Stimulated activated CD4-positive, alpha-beta T cell treated with anti-CD3 and anti-CD28 coated beads, Interleukin-15, amount 100 ng/mL, for 1 hour (primary cell): ENCODE data around the gene RASGEF1C.
"Not testable (repeated sequence)": the region's sequence is repeated elsewhere in the genome, so short reads cannot be mapped to it uniquely, and the experiment has no call there.

Experiments
- DNase-seq, 2 donors: peaks; one replicate each; pipeline ENCODE4 v3.0.0-alpha.2; 2020; ENCODE audit warnings: low read depth in 1 of 2, low spot score in 1 of 2

RASGEF1C gene

GRCh38 chr5:180211761-180212035, 2.7 kb upstream of the RASGEF1C start:
- no peak for DNase-seq

- DNase-seq: no peak
Observed at GRCh38 chr5:180210961-180211760, 2.1 kb upstream of the RASGEF1C start.

- DNase-seq: not testable (repeated sequence)
Observed at GRCh38 chr5:180210077-180210476, 1.1 kb upstream of the RASGEF1C start.

GRCh38 chr5:180208435-180209081, 453 bp downstream of the RASGEF1C start:
- DNase-seq: no peak

DNA sequence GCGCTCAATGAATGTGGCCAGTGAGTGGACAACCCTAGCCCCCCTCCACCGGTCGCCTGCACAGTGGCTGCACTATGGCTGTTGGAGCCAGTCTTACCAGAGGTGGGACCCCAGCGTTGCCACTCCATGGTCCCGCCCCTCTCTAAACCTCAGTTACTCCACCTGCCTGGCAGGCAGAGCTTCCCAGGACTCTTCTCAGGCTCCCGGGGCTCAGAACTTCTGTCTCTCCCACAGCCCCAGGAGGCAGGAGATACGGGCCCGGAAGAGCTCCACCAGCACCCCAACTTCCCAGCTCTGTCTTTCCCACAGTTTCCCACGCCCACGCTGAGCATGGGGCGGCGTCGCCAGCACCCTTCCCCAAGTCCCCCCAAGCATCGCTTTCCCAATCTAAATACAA, 975 bp downstream of the RASGEF1C start:
- no peak for DNase-seq

DNA sequence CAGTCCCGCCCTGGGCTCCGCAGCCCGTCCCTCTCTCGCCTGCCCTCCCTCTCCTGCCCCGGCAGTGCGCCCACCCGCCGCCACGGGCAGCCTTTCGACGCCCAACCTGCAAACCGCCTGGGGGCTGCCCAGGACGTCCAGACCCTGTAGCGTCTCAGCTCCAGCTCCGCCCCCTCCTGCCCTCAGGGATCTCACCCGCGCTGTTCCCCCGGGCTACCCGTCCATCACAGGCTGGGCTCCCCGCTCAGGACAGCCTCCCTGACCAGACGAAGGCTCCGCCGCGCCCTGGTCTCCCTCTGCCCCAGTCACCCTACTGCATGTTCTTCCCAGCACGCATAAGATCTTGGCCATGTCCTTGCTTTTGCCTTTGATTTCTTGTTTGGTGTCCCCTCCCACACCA, 1.4 kb downstream of the RASGEF1C start:
- no peak for DNase-seq

GRCh38 chr5:180206993-180207392, 2.0 kb downstream of the RASGEF1C start:
- no peak for DNase-seq

- no peak for DNase-seq
Observed at GRCh38 chr5:180205916-180206315, 3.1 kb downstream of the RASGEF1C start.

DNA sequence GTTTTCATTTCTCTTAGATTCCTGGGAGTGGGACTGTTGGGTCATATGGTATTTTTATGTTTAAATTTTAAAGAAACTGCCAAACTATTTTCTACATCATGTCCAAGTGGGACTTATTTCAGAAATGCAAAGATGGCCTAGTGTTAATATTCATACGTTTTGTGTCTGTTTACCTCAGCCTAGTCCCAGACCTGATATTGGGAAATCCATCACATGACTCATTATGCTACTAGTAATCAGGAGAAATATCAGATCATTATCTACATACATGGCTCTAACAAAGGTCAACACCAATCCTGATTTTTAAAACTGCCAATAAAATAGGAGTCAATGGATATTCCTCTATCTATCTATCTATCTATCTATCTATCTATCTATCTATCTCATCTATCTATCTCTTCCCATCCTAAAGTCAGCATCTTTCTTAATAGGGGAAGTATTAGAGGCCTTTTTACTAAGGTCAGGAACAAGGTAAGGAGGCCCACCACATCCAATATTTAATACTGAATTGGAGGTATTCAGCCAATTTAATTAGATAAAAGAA, 4.7 kb downstream of the RASGEF1C start:
- DNase-seq: no peak

- DNase-seq: no peak
Observed at GRCh38 chr5:180202939-180203573, 6.0 kb downstream of the RASGEF1C start.

DNA sequence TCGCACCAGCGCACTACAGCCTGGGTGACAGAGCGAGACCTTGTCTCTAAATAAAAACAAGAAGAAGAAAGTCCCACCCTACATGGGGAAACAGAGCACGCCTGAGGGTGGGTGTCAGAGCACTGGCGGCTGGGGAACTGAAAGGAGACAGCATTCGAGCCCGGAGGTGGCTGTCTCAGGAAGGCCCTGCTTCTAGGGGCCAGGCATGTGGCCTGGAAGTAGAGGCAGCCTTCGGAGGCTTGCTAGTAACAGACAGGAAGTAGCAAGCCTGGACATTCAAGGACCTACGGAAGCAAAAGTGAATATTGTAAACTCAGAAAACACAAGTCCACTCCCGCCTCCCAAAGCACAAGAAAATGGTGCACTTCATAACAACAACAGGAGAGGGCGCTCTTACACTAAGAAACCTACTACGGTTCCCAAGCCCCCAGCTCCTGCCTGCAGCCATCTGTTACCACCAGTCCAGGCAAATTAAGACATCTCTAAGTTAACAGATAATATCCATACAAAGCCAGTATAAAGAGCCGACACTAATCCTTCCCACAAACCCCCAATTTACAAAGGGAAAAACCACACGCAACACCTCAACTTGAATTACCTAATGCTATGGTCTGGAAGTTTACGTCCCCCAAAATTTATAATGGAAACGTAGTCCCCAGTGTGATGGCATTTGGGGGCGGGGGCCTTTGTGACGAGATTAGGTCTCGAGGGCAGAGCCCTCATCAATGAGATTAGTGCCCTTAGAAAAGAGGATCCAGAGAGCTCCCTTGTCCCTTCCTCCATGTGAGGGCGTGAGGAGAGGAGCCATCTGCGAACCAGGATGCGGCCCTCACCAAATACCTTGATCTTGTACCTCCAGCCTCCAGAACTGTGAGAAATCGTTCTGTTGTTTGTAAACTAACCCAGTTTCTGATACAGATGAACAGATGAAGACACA, 7.7 kb downstream of the RASGEF1C start:
- no peak for DNase-seq

GRCh38 chr5:180199390-180199789, 9.6 kb downstream of the RASGEF1C start:
- DNase-seq: no peak

- DNase-seq: no peak
Observed at GRCh38 chr5:180198208-180198607, 10.8 kb downstream of the RASGEF1C start.

DNA sequence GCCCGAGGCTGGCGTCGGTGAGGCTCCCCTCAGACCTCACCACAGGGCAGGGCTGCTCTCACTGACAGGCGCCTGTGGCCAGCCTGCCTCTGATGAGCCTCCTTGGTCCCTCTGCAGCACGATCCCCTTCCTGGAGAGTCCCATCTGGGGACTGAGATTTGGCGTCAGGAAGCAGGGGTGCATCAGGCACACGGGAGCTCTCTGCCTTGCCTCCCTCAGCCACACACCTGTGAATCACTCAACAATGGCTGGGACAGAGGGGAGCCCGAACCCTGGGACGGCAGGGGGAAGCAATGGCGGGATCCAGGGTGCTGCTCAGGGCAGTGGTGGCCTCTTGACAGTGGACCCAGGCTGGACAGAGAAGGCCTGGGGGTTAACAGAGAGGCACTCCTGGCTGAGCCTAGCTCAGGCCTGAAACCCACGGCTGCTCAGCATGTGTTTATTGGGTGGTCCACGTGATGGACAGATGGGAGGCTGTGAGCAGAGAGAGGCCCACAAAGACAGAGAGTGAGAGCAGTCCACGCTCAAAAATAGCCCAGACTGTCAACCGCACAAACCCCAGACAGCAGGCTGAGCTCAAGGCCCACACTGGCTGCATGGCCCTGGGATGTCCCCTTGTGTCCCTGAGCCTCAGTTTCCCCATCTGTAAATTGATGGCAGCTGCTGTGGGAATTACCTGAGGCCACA, 11.9 kb downstream of the RASGEF1C start:
- no peak for DNase-seq

- DNase-seq: no peak
Observed at GRCh38 chr5:180194410-180195345, 14.3 kb downstream of the RASGEF1C start.

DNA sequence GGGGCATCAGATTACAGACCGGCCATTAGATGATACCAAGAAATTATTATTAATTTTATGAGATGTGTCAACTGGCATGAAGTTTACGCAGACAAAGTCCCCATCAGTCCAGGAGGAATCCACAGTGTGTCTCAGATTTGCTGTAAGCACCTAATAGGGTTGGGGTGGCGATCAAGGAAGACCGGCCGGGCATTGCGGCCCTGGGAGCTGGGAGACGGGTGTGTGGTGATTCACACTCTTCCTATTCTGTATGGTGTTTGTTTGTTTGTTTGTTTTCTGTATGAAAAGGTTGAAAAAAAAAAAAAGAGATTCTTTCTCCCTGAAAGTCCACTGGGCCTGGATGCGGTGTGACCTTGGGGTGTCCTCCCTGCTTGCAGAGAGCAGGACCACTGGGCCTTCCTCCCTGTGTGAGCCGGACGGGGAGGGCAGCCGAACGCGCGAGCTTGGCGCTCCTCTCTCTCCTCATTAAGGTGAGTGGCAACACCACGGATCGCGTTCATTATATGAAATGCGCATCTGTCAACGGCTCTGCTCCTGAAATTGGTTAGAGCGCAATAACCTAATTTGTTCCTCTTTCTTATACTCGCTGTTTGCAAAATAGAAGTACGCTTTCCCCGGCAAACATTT, 15.1 kb downstream of the RASGEF1C start:
- no peak for DNase-seq

DNA sequence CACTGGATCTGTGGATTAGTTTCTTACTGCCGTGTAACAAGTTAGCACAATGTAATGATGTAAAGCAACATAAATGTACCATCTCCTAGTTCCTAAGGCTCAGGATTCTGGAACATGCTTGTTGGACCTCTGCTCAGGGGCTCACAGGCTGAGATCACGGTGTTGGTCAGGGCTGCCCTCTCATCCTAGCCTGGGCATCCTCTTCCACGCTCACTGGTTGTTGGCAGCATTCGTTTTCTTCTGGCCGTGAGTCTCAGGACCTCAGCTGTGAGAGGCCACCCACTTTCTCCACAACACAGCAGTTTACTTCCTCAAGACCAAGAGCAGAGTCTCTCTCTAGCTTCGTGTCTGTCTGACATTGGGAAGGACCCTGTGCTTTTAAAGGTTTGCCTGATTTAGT, 17.3 kb downstream of the RASGEF1C start:
- no peak for DNase-seq

DNA sequence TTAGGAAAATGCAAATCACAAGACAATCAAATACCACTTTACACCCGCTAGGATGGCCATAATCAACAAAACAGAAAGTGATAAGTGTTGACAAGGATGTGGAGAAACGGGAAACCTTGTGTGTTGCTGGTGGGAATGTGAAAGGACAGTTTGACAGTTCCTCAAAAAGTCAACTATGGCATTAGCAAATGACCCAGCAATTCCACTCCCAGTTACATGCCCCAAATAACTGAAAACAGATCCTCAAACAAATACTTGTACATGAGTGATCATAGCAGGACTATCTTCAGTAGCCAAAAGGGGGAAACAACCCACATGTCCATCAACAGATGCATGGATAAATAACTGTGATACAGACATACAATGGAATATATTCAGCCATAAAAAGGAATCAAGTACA, 21.2 kb downstream of the RASGEF1C start:
- DNase-seq: no peak

GRCh38 chr5:180180846-180181245, 28.2 kb downstream of the RASGEF1C start:
- DNase-seq: no peak
